Neural crest cell (in vitro differentiated cells): ENCODE results near the gene SLC46A2. TPM values are rescaled to one million over a fixed set of nuclear protein-coding genes. Genes with fewer than 3 reads are reported as not detected.
A peak's percentile ranks its signal among the peaks of the same experiment; 100 is the strongest.

Source experiments
- DNase-seq: peaks from one replicate; pipeline ENCODE4 v3.0.0; 2021; ENCODE audit warnings: low read depth, mixed read lengths, low spot score
- H3K27ac Mint-ChIP-seq: one replicate; pipeline ENCODE4 v1.8.0; 2021; ENCODE audit warnings: mild to moderate bottlenecking, mixed read lengths; ENCODE audit not compliant: unreplicated experiment
- H3K27me3 Mint-ChIP-seq: 2 replicates; pipeline ENCODE4 v1.8.0; 2021; ENCODE audit warnings: low read depth, mild to moderate bottlenecking, mixed read lengths
- H3K36me3 Mint-ChIP-seq: 2 replicates; pipeline ENCODE4 v1.8.0; 2021; ENCODE audit warnings: low read depth, mild to moderate bottlenecking, mixed read lengths
- H3K4me1 Mint-ChIP-seq: 2 replicates; pipeline ENCODE4 v1.8.0; 2021; ENCODE audit warnings: mixed read lengths
- H3K4me3 Mint-ChIP-seq: one replicate; pipeline ENCODE4 v1.8.0; 2021; ENCODE audit warnings: mild to moderate bottlenecking, mixed read lengths
- H3K9me3 Mint-ChIP-seq: 2 replicates; pipeline ENCODE4 v1.8.0; 2021; ENCODE audit warnings: mixed read lengths
- total RNA-seq: library from RNA; stranded (reverse); gene quantifications from 2 replicates; pipeline ENCODE4 v1.2.1, GENCODE V29; 2021
- TF ChIP-seq, protein P1 (sequence below): fragments of 200-600 bp; sonication (generic); conservative IDR thresholded peaks from 2 replicates; pipeline ENCODE4 v1.5.0; 2021; ENCODE audit warnings: antibody characterized with exemption, mild to moderate bottlenecking

The SLC46A2 gene
- total RNA-seq, 1 donor from 2014 or later = not detected

DNA sequence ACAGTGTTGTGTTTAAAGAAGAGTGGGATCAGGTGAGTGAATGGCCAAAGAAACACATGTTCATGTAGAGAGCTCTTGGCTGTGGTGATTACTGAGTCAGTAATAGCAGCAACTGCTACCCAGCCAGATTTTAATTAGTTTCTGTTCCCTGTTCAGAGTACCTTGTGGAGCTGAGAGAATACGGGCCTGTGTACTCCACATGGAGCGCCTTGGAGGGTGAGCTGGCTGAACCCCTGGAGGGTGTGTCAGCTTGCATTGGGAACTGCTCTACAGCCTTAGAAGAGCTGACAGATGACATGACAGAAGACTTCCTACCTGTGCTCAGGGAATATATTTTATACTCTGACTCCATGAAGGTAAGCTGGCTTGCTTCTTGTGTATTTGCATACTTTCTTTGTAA, 52.3 kb downstream of the SLC46A2 start:
- TF ChIP-seq, protein P1, sequence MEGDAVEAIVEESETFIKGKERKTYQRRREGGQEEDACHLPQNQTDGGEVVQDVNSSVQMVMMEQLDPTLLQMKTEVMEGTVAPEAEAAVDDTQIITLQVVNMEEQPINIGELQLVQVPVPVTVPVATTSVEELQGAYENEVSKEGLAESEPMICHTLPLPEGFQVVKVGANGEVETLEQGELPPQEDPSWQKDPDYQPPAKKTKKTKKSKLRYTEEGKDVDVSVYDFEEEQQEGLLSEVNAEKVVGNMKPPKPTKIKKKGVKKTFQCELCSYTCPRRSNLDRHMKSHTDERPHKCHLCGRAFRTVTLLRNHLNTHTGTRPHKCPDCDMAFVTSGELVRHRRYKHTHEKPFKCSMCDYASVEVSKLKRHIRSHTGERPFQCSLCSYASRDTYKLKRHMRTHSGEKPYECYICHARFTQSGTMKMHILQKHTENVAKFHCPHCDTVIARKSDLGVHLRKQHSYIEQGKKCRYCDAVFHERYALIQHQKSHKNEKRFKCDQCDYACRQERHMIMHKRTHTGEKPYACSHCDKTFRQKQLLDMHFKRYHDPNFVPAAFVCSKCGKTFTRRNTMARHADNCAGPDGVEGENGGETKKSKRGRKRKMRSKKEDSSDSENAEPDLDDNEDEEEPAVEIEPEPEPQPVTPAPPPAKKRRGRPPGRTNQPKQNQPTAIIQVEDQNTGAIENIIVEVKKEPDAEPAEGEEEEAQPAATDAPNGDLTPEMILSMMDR = no peak
- no peaks in the 10 kb centered on the region for H3K27me3 Mint-ChIP-seq
- H3K27ac Mint-ChIP-seq = no peak overlapping the region
- peaks cover 8% of the 10 kb centered on the region for H3K4me1 Mint-ChIP-seq
- no peak overlapping the region for H3K4me3 Mint-ChIP-seq
- no peaks in the 10 kb centered on the region for H3K9me3 Mint-ChIP-seq
- peaks cover 30% of the 10 kb centered on the region for H3K36me3 Mint-ChIP-seq
- DNase-seq = no peak

DNA sequence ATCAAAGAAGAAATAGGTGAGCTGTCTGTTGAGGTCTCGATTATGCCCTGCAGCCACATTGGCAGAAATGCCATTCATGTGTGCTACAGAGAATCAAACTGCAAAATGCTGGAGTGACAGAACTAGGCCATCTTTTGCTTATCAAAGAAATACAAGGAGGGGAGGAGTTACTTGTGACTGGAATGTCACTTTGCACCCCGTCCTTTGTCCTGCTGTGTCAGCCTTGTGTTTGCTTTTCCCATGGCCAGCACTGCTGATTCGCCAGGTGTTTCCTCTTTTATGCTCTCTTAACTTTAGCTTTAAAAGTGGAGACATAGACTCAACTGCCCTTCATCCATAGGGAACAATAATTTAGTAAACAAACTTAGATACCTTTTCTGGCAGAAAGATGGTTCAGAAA, 54.3 kb downstream of the SLC46A2 start:
- DNase-seq = no peak
- Mint-ChIP-seq H3K27me3 (no peaks in the 10 kb centered on the region), H3K4me3 (no peak overlapping the region), H3K36me3 (peaks cover 30% of the 10 kb centered on the region), H3K27ac (peak overlapping the region; percentile 59), H3K9me3 (no peaks in the 10 kb centered on the region), H3K4me1 (peaks cover 6% of the 10 kb centered on the region)
- TF ChIP-seq, protein P1 = no peak

DNA sequence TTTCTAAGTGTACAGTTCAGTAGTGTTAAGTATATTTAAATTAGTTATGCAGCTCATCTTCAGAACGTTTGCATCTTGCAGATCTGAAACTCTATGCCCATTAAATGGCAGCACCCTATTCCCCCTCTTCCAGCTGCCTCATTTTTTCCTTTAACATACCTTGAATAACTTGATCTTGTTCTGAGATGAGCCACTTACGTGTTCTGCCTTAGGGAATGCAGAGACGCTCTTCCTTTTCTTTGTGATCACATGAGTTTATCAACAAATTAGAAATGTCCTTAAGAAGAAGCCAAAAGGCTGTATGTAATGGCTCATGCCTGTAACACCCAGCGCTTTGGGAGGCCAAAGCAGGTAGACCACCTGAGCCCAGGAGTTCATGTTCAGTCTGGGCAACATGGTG, 57.6 kb downstream of the SLC46A2 start:
- Mint-ChIP-seq H3K4me3 (no peak overlapping the region), H3K4me1 (no peaks in the 10 kb centered on the region), H3K27ac (no peak overlapping the region), H3K36me3 (peaks cover 12% of the 10 kb centered on the region), H3K9me3 (no peaks in the 10 kb centered on the region), H3K27me3 (no peaks in the 10 kb centered on the region)
- TF ChIP-seq, protein P1 = no peak
- no peak for DNase-seq

- no peaks in the 10 kb centered on the region for H3K9me3 Mint-ChIP-seq
- no peak overlapping the region for H3K27ac Mint-ChIP-seq
- H3K27me3 Mint-ChIP-seq = no peaks in the 10 kb centered on the region
Observed at GRCh38 chr9:112831969-112832368, 58.7 kb downstream of the SLC46A2 start.

DNA sequence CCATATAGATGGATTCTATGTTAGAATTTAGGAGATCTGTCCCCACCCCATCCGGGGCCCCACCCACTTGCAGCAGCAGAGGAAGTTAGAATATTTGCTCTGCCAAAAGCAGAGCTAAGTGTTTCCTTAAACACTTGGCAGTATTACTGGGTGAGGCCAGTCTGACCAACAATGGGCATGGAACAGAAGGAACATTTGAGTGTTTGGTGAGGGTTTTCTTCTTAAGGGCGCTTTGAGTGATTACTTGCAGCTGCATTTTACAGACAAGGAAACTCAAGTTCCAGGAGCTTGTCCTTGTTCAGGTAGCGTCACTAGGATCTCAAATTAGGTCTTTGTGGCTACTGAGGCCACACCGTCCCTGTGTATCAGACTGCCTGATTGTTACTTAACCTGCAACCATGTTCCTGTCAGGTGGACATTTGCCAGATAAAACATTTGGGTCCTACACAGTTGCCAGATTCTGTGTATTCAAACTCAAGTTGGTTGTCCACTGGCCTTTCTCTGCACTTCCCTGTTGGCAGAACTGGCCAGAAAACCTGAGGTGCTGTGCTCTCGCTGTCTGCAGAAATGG, 59.3 kb downstream of the SLC46A2 start:
- no peak overlapping the region for H3K4me3 Mint-ChIP-seq
- peak overlapping the region; percentile 21 for H3K27ac Mint-ChIP-seq
- no peak for DNase-seq
- no peaks in the 10 kb centered on the region for H3K27me3 Mint-ChIP-seq
- TF ChIP-seq, protein P1 = no peak
- no peaks in the 10 kb centered on the region for H3K4me1 Mint-ChIP-seq
- peaks cover 8% of the 10 kb centered on the region for H3K36me3 Mint-ChIP-seq
- no peaks in the 10 kb centered on the region for H3K9me3 Mint-ChIP-seq

More at GRCh38 chr9:112831969-112832368, 58.7 kb downstream of the SLC46A2 start:
- TF ChIP-seq, protein P1 = no peak
- no peaks in the 10 kb centered on the region for H3K4me1 Mint-ChIP-seq
- H3K36me3 Mint-ChIP-seq = peaks cover 11% of the 10 kb centered on the region
- H3K4me3 Mint-ChIP-seq = no peak overlapping the region
- DNase-seq = no peak

Other genes with a start within 250 kb of the SLC46A2 start
- gene INIP, start 172.8 kb downstream of the SLC46A2 start, total RNA-seq = 37.7 and 43.6 TPM in 2 replicates
- gene SNX30, start 140.1 kb downstream of the SLC46A2 start, total RNA-seq = 14.5 and 15.5 TPM in 2 replicates
- 8.7 TPM in 2 replicates for gene ZNF883, start 121.3 kb upstream of the SLC46A2 start, total RNA-seq
- gene ZFP37, start 165.8 kb upstream of the SLC46A2 start, total RNA-seq = 8.4 and 8.6 TPM in 2 replicates